ENCODE data around the gene CRTC1.

The CRTC1 gene

DNA sequence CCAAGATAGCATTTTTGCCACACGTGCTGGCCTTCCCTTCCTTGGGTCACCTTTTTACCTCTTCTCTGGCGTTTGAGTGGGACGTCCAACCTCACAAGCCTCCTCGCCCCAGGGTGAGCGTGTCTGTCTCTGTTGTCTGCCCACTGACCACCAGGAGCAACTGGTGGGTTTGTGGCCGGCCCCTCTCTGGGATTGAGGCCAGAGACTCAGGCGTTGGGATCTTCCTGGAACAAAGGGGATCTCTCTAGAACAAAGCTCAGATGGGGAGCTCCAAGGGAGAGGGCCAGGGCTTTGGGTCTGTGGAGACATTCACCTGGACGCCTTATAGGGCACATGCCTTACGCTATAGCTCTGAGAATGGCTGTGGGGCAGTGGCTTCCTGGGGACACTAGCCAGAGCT is 90.2 kb downstream of the CRTC1 start:
- DNase-seq = no peak

DNA sequence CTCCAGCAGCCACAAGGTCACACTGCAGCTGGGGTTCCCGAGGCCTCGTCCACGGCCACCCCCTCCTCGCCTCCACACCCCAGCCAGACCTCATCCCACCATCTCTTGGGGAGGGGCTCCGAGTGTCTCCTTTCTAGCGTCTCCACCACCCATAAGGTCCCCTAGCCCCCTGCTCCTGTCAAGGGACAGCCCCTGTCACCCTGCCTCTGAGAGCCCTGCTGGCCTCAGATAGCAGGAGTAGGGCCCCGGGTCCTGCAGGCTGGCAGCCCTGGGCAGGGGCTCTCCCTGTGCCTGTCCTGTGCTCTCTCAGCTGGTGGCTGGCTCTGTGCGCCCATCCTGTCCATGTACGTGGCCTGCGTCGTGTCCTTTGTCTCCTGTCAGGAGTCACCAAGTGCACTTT is 90.6 kb downstream of the CRTC1 start:
- DNase-seq = no peak

DNA sequence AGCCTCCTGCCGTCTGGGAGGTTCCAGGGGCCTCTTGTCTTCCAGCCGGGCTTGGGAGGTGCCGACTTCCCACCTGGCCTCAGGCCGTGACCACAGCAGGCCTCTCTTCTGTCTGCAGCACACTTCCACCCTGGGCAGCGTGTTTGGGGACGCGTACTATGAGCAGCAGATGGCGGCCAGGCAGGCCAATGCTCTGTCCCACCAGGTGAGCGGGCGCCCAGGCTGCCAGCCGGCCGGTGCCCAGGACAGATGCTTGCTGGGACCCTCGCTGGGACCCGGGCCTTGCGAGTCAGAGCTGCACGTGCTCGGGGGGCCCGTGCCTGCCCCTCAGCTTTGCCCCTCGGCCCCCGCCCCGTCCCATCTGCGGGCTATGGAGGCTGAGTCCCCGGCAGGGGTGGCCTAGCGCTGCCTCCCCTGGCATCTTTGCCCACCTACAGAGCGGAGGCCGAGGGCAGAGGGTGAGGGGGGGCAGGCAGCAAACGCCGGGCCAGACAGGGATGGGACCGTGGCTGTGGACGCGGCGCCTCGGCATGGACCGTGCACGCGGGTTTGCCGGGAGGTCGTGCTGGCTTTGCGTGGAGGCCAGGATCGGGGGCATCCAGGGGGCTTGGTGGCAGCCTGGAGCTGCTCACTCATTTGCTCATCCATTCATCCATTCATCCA is 91.4 kb downstream of the CRTC1 start:
- DNase-seq = no peak

DNA sequence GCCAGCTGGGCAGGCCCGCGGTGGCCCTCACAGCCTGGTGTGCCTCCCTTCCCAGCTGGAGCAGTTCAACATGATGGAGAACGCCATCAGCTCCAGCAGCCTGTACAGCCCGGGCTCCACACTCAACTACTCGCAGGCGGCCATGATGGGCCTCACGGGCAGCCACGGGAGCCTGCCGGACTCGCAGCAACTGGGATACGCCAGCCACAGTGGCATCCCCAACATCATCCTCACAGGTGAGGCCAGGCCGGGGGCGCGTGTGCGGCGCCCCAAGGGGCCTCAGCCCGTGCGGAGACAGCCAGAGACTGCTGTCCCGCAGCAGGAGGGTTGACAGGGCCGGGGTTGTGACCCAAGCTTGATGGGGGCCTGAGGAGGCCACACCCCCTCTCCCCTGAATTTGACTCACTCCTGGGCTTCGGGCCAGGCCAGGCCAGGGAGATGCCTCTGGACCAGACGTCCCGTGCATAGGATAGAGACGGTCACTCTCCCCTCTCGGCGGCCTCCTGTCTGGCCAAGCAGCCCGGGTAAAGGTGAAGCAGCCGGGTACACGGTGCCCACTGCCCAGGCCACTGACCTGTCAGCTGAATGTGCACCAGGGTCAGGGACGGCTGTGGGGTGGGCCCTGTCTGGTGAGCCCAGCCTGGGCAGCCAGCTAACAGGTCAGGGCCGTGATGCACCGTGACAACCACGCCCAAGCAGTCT is 92.3 kb downstream of the CRTC1 start:
- DNase-seq = no peak

DNA sequence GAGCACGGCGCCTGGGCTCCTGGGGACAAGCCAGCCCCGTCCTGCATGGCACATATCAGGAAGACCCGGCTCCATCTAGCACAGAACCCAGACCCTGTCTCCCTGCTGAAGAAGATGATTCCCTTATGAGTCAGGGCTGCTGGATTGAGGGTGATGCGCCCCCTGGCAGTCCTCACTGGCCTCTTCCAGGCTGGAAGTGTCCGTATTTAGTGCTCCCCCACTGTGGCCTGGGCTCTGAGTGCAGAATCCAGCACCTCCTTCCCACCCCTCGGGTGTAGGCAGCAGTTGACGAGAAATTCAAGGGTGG is 92.8 kb downstream of the CRTC1 start:
- DNase-seq = no peak

DNA sequence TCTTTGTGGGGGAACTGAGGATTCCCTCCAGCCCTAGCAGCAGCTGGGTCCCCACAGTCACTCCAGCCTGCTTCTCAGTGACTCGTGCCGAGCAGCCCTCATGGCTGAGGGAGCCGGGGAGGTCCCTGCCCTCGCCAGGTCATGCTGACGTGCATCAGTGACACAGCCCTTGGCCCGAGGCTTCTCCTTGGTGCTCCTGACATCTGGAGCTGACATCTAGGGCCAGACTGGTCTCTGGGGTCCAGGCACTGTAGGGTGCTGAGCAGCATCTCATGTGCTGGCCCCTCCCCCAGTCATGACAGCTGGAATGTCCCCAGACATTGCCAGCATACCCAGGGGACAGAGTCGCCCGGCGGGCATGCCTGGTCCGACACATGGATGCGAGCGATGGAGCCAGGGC is 93.3 kb downstream of the CRTC1 start:
- no peak for DNase-seq

DNA sequence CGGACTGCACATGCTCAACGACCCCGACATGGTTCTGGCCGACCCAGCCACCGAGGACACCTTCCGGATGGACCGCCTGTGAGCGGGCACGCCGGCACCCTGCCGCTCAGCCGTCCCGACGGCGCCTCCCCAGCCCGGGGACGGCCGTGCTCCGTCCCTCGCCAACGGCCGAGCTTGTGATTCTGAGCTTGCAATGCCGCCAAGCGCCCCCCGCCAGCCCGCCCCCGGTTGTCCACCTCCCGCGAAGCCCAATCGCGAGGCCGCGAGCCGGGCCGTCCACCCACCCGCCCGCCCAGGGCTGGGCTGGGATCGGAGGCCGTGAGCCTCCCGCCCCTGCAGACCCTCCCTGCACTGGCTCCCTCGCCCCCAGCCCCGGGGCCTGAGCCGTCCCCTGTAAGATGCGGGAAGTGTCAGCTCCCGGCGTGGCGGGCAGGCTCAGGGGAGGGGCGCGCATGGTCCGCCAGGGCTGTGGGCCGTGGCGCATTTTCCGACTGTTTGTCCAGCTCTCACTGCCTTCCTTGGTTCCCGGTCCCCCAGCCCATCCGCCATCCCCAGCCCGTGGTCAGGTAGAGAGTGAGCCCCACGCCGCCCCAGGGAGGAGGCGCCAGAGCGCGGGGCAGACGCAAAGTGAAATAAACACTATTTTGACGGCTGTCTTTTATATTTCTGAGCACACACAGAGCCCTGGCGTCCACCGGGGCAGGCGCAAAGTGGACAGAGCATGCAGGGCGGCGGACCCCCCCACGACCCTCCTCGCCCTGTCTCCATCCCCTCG is 94.0 kb downstream of the CRTC1 start:
- DNase-seq = no peak

DNA sequence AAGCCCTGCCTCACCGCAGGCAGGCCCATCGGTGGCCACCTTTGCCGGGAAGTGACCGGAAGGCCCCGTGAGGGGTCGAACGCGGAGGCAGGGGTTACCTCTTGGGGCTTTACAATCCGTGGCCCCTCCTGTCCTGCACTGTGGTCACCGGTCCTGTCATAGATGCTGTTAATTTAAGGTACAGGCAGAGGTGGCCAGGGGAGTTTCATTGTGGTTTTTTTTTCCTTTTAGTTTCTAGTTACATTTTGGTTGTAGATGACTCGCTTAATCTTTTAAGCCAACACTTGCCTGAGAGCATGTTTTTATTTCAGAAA is 94.6 kb downstream of the CRTC1 start:
- no peak for DNase-seq

DNA sequence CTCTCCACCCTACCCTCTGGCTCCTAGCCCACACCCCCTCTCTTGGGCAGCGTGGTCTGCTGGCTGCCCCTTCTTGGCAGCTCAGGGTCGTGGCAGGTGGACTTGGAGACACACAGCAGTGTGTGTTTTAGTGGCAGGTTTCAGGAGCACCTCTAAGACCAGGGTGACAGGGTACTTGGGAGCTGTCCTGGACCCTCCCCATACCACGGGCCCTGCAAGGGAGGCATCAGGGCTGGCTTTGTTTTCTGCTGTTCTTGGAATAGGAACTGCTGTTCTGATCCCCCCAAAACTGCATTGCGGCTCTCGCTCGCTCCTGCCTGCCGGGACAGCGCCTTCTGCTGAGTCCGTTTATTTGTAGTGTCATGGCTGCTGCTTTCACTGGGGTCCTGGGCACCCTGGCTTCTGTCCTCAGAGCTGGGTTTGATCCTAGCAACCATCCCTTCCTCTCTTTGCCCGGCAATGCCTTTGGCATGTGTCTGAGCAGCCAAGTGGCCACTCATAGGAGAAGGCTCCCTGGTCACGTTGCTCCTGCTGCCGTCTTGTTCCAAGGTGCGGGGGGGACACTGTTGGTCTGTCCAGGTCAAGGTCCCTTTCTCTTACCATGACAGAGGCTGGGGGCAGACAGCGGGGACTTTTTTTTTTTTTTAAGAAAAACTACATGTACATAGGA is 95.5 kb downstream of the CRTC1 start:
- no peak for DNase-seq

DNA sequence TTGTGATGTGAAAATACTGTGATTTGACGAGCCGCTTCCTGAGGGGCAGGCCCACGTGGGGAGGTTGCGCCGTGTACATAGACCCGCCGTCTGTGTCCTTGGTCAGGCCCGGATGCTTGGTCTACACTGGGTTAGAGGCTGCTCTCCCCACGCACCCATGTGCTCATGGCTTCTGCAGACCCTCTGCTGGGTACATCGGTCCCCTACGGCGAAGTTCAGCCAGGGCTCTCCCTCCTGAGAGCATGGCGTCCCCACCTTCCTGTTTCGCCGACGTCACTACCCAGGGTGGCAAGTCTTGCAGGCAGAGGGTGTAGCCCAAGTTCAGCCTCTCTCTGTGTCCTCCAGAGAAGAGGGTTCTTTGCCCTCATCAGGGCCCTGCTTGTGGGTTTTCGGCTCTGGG is 96.6 kb downstream of the CRTC1 start:
- DNase-seq = no peak

DNA sequence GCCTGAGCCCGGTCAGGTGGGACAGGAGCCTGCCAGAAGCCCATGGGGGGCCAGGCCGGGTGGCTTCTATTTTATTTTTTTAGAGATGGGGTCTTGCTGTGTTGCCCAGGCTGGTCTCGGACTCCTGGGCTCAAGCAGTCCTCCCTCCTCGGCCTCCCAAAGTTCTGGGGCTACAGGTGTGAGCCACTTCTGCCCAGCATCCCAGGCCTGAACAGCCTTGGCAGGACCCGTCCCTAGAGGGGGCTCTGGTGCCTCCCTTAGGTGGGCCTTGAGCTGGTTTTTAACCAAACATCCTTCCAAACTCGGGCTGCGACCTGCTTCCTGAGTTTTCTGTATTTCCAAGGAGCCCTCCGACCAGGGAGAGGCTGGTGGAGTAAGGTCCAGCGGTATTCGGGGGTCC is 97.2 kb downstream of the CRTC1 start:
- no peak for DNase-seq

DNA sequence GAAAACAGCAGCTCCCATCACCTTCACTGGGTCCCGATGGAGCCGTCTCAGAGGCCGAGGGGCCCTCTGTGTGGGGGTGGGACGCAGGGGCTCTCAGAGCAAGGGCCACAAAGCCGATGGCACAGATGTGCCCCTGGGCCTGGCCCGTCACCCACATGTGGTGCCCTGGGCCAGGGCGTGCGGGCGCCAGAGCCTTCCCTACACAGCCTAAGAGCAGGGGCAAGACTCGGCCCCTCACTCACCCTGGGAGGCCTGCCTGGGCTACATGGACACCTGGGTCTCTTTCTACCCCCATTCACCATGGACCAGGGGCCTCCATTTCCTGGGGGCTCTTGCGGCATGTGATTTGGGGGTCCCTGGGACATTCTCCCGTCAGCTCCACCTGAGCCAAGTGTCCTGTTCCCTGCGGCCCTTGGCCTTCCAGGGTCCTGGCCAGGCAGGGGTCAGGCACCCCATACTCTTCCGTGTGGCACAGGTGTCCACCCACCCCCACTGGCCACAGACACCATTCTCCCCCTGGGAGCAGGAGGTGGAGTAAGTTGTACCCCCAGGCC is 97.6 kb downstream of the CRTC1 start:
- DNase-seq = no peak

DNA sequence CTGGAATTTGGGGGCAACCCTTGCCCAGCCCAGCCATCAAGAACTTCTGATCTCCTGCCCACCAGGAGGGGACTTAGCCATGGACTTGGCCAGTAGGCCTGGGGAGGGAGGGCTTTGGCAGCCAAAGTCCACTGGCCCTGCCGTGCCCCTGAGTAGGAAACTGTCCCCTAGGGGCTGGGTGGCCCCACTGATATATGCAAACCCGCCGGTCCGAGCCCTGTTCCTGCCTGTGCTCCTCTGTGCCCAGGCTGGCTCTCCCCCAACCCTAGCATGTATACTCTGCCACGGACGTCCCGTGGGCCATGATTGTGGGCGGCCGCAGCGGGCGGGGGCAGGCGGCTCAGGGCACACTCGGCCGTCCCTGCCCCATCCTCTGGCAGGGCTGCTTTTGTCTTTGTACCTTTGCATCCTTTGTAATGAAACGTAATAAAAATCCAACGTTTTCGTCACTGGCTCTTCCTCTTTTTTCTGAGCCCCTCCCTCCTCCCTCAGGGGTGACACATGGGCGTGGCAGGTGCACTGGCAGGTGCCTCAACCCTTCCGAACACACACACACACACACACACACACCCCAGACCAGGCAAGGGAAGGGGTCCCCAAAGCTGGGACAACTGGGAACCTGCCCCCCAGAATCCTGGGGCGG is 98.5 kb downstream of the CRTC1 start:
- DNase-seq = no peak

DNA sequence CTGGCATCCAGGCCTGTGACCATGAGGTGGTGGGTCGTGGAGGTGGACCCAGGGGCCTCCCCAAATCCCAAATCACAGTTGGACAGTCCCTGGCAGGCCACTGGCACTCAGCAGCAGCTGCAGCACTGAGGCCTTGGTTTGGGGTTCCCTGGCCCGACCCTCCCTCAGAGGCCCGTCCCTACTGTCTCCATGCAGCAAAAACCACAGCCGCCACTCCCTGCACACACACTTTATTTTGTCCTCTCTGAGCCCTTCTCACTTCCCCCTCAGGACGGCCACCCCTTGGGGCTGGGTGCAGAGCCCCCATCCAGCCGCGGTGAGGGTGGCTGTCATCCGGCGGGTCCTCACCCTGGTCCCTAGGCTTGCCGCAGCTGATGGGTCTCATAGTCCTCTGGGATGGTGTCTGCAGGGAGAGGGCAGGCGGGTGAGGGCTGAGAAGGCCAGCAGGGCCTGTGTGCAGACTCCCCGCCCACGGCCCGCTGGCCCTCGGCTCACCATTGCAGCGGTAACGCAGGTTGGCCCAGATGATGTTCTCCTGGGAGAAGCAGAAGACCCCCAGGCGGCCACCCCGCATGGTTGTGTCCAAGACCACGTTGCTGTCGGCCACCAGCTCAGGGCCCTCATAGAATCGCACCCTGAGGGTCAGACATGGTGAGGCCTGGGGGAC is 99.2 kb downstream of the CRTC1 start:
- no peak for DNase-seq

DNA sequence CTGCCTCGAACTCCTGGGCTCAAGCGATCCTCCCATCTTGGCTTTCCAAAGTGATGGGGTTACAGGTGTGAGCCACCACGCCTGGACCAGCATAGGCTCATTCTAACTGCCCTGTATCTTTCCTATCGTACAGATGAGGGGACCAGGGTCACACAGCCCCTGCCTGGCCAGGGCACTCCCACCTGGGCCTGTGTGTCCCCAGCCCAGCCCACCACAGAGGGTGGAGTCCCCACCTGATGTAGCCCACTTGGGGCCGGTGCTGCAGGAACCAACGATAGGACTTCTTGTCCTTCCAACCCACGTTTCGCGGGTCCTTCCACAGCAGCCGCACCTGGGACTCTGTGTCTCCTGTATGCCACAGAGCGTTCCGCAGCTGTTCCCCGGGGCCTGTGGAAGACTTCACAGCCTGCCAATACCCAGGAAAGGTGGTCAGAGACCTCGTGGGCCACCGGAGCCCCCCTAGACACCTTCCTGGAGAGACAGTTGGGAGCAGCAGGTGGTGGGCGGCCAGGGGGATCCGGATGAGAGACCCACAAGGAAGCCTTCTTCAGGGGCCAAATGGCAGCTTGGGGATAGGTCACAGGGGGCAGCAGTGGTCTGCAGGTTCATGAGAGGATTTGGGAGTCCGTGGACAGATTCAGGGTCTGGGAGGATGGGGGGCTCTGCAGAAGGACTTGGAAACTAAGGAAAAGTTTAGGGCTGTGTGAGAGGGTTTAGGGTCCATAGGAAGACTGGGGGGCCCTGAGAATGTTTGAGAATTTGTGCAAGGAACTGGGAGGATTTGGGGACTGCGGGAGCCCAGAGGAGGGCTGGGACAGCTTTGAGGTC is 100.7 kb downstream of the CRTC1 start:
- no peak for DNase-seq

DNA sequence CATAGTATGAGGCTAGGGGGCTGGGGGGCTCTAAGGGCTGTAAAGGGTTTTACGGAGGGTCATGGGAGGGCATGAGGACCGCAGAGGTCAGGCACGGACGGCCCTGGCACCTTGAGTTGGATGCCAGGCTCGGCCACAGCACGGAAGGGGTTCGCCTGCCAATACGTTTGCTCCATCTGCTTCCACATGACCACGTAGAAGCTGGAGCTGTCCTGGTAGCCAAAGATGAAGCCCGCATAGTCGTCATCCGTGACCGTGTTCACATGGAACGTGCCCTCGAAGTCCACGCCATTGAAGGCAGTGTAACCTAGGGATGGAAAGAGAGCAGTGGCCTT is 101.3 kb downstream of the CRTC1 start:
- DNase-seq = no peak

DNA sequence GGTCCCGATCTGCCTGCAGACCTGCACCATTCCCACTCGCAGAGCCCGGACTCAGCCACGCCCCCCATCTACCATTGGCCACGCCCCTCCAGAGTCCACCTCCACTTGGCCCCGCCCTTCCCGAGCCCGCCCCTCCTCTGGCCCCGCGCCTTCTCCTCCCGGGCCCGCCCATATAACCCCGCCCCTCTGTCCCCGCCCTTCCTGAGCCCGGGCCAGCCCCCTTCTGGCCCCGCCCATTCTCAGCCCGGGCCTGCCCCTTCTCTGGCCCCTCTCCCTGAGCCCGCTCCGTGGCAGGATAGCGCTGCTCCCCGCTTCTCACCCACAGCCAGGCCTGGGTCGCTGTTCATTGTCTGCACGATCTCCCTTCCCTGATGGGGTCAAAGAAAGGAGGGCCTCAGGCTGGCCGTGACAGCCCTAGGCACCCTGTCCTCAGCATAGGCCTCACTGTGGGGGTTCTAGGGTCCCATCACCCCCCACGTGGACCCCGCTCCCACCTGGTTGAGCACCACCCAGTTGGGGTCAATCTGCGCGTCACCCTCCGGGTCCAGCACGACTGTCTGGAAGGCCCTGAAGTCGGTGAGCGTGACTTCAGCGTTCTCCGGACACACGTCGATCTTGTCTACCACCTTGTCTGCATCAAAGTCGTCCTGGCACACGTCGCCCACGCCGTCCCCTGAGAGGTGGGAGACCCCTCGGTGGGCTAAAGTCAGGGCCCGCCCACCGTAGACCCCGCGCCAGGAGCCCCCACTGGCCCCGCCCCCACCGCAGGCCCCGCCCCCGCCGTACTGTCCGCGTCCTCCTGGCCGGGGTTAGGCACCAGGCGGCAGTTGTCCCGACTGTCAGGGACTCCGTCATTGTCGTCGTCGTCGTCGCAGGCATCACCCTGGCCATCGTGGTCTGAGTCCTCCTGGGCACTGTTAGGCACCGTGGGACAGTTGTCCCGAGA is 102.0 kb downstream of the CRTC1 start:
- DNase-seq = no peak

DNA sequence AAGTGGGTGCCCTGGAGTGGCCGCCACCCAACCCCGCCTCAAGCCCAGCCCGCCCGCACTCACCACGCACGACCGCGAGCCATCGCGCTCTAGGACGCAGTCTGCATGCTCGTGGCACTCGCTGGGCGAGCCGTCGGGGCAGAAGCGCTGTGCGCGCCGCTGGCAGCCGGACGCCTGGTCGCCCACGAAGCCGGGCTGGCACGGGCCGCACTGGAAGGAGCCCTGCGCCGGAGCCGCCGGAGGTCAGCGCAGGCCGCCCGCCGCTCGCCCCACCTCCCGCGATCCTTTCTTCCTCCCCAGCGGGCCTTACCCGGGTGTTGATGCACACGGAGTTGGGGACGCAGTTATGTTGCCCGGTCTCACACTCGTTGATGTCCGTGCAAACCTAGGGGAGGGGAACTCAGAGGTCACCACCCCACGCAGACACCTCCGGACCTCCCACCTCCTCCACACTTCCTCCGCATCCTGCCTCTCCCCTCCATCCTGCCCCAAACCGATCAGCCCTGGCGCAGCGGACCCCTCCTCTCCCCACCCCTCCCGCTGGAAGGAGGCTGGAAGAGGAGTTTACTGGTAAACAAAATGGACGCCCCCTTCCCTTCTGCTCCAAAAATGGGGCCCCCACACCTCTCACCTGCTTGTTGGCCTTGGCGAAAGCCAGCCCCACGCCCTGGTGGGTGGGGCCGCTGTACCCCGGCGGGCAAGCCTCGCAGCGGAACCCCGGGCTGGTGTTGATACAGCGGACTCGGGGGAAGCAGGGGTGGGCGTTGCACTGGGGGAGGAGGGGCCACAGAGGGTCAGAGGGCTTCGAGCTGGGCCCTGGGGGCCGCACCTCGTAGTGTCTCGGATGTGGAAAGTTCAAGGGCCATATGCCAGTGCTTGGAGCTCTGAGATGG is 105.3 kb downstream of the CRTC1 start:
- DNase-seq = no peak

DNA sequence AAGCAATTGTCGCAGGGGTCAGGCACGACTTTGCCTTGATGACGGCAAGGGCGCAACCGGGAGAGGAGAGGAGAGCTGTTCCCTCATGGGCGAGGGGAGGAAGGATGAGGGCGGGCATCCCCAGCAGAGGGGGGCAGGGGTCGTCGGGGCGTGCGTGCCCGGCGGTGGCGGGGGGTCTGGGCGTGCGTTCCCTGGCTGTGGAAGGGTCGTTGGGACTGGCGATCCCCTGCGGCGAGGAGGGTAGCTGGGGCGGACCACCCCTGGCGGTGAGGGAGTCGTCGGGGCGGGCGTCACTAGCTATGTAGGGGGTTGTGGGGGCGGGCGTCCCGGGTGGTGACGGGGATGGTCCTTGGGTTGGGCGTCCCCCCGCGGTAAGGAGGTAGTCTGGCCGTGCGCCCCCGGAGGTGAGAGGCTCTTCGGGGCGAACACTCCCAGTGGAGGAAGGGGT is 106.0 kb downstream of the CRTC1 start:
- DNase-seq = no peak

All from SHP77 treated with DMSO at 0.1 percent for 48 hours (cell line).